Measurements from ENCODE around the gene PHOX2A.

DNA sequence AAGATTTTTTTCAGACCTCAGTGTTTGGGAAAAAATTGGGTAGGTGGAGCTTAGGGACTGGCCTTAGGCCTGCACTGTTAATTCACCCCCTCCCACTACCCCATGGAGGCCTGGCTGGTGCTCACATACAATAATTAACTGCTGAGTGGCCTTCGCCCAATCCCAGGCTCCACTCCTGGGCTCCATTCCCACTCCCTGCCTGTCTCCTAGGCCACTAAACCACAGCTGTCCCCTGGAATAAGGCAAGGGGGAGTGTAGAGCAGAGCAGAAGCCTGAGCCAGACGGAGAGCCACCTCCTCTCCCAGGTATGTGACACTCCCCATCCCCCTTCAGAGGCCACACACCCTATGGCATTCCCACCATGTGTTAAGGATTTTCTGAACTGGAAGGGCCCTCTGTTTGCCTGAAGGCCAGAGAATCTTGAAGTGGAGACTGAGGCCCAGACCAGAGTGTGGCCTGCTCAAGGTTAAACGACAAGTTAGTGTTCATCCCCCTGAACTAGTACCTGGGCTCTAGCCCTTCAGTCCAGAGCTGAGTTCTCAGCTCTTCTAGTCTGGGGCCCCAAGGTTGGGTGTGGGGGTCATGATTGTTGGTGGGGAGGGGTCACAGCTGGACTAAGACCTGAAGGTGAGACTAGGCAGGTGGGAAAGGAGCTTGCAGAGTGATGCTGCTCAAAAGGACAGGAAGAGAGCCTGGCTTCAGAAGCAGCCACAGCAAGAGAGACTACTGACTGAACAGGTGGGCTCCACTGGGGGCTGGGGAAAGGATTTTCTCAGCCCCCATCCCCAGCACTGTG lies 54.3 kb downstream of the PHOX2A start:
- TF ChIP-seq SUZ12 (IDR thresholded peaks at IDR 0.05; ENCODE audit: extremely low read depth, insufficient read depth, insufficient read length): no peak
- no peak for TF ChIP-seq YY1 (IDR thresholded peaks at IDR 0.05; ENCODE audit: insufficient read depth, insufficient read length)
- TF ChIP-seq ZNF274 (IDR thresholded peaks at IDR 0.05; ENCODE audit: low read depth, low read length): no peak

All from NT2/D1 (cell line).